GM12878 (cell line): ENCODE measurements around the gene GPN2. TPM values are rescaled to one million over a fixed set of nuclear protein-coding genes. Genes with fewer than 3 reads are reported as not detected.
A peak's percentile ranks its signal among the peaks of the same experiment; 100 is the strongest.

ENCODE experiments used
- CBFB ChIP-seq: IDR thresholded peaks from 2 replicates; pipeline ENCODE4 v1.6.1; 2016; ENCODE audit warnings: antibody characterized with exemption, low read depth
- CBX5 ChIP-seq: sonication (generic); IDR thresholded peaks from 2 replicates; pipeline ENCODE4 v1.6.1; 2016; ENCODE audit warnings: low read depth, moderate library complexity, mild to moderate bottlenecking, inconsistent platforms
- E2F8 ChIP-seq: fragments of 450-650 bp; IDR thresholded peaks from 2 replicates; pipeline ENCODE4 v1.6.1; 2018; ENCODE audit warnings: mild to moderate bottlenecking, low read depth, moderate library complexity; ENCODE audit not compliant: partially characterized antibody
- FOXK2 ChIP-seq: fragments of 450-650 bp; IDR thresholded peaks from 2 replicates; pipeline ENCODE4 v1.6.1; 2017; ENCODE audit warnings: mild to moderate bottlenecking, moderate library complexity
- FOXM1 ChIP-seq: IDR thresholded peaks from 2 replicates; pipeline ENCODE4 v1.6.1; 2012; ENCODE audit warnings: low read depth, mild to moderate bottlenecking, inconsistent platforms, low read length, moderate library complexity
- HDAC2 ChIP-seq: fragments of 200-600 bp; sonication (generic); IDR thresholded peaks from 2 replicates; pipeline ENCODE4 v1.6.1; 2017
- NR2C1 ChIP-seq: fragments of 450-650 bp; IDR thresholded peaks from 2 replicates; pipeline ENCODE4 v1.6.1; 2017; ENCODE audit warnings: antibody characterized with exemption, mild to moderate bottlenecking, moderate library complexity
- RELA ChIP-seq: fragments of 450-650 bp; IDR thresholded peaks from 2 replicates; pipeline ENCODE4 v1.8.0; 2014; ENCODE audit warnings: borderline replicate concordance; ENCODE audit not compliant: partially characterized antibody
- SUPT20H ChIP-seq: IDR thresholded peaks from 2 replicates; pipeline ENCODE4 v1.6.1; 2011; ENCODE audit warnings: low read depth, mild to moderate bottlenecking, low read length, moderate library complexity, borderline replicate concordance; ENCODE audit not compliant: control insufficient read depth
- TAF1 ChIP-seq: IDR thresholded peaks from 2 replicates; pipeline ENCODE4 v1.6.1; 2011; ENCODE audit warnings: mild to moderate bottlenecking, low read depth, low read length, borderline replicate concordance
- YY1 ChIP-seq: IDR thresholded peaks from 2 replicates; pipeline ENCODE4 v1.6.1; 2011; ENCODE audit warnings: low read depth, mild to moderate bottlenecking, low read length
- polyA plus RNA-seq, 11 experiments: library from polyadenylated mRNA; depleted of rRNA in 4 of 11; unstranded in 6 of 11; stranded (reverse) in 5 of 11; fragments of >200 nt; fragmentation: Nextera tagmentation in 4 of 11; fragmentation: Illumina TruSeq in 1 of 11; extraction: Ambion mirVana in 4 of 11; extraction: Trizol in 1 of 11; gene quantifications; 1 replicate in 1 of 11; 2 replicates in 10 of 11; pipeline versions ENCODE4 v1.2.1 to v1.2.3, GENCODE V29; 2011 to 2016; ENCODE audit warnings: inconsistent platforms in 2 of 11, missing spikeins in 2 of 11, low read depth in 1 of 11
- total RNA-seq, 4 experiments: library from RNA; depleted of rRNA in 3 of 4; stranded (reverse); fragments of >200 nt in 3 of 4; fragmentation: Illumina TruSeq in 1 of 4; extraction: Trizol in 1 of 4; gene quantifications; 2 replicates each; pipeline versions ENCODE4 v1.2.1 to v1.2.3, GENCODE V29; 2013 to 2021
- TF ChIP-seq, protein P1 (sequence below): fragments of 450-650 bp; IDR thresholded peaks from 2 replicates; pipeline ENCODE4 v1.6.1; 2018; ENCODE audit warnings: borderline replicate concordance, mild to moderate bottlenecking; ENCODE audit not compliant: partially characterized antibody

GPN2 gene
- total and polyA plus RNA-seq, 10 of the 15 experiments (the other 5 are each of a cell fraction or from before 2014, with no cell fraction given) = 8.3 to 61.4 (median 23.3) TPM

- TF ChIP-seq, protein P1, sequence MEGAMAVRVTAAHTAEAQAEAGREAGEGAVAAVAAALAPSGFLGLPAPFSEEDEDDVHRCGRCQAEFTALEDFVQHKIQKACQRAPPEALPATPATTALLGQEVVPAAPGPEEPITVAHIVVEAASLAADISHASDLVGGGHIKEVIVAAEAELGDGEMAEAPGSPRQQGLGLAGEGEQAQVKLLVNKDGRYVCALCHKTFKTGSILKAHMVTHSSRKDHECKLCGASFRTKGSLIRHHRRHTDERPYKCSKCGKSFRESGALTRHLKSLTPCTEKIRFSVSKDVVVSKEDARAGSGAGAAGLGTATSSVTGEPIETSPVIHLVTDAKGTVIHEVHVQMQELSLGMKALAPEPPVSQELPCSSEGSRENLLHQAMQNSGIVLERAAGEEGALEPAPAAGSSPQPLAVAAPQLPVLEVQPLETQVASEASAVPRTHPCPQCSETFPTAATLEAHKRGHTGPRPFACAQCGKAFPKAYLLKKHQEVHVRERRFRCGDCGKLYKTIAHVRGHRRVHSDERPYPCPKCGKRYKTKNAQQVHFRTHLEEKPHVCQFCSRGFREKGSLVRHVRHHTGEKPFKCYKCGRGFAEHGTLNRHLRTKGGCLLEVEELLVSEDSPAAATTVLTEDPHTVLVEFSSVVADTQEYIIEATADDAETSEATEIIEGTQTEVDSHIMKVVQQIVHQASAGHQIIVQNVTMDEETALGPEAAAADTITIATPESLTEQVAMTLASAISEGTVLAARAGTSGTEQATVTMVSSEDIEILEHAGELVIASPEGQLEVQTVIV = no peak
- TF ChIP-seq YY1 (peak; percentile 85), RELA (peak; percentile 19), FOXM1 (no peak), FOXK2 (no peak), HDAC2 (no peak), CBFB (no peak), CBX5 (no peak), SUPT20H (no peak), NR2C1 (0 out of 2 replicates have a peak, but pooled peaks have one; percentile 14), TAF1 (peak; percentile 55; the same call in 1 of the 2 replicates), E2F8 (no peak)
Observed at GRCh38 chr1:26826261-26827105, 63.6 kb downstream of the GPN2 start, which contains the start of gene ZDHHC18 (continued).

Other genes with a start within 250 kb of the GPN2 start
Only the 7 nearest of the 10 such genes appear.
- 13.5 and 15.4 TPM in 2 replicates for gene PIGV, start 102.3 kb downstream of the GPN2 start, total RNA-seq (2014; rRNA removed)
- gene PIGV, start 102.3 kb downstream of the GPN2 start, total RNA-seq (2014; rRNA removed; fragmentation: Illumina TruSeq; extraction: Trizol) = 10.9 and 11.1 TPM in 2 replicates
- 10.4 and 10.7 TPM in 2 replicates for gene PIGV, start 102.3 kb downstream of the GPN2 start, total RNA-seq (2021)
- gene PIGV, start 102.3 kb downstream of the GPN2 start, polyA plus RNA-seq (2011; rRNA removed) = 11.0 and 17.3 TPM in 2 replicates
- gene PIGV, start 102.3 kb downstream of the GPN2 start, polyA plus RNA-seq (2014; fragmentation: Illumina TruSeq; extraction: Trizol) = 10.4 and 11.2 TPM in 2 replicates
- 10 to 100 TPM in 1 of 2 experiments, 1 to 10 TPM in 1; 8.8 to 12.8 TPM for gene PIGV, start 102.3 kb downstream of the GPN2 start, polyA plus RNA-seq (2014; fragmentation: Nextera tagmentation; extraction: Ambion mirVana)
- gene PIGV, start 102.3 kb downstream of the GPN2 start, polyA plus RNA-seq (2014; rRNA removed) = 8.0 and 9.8 TPM in 2 replicates
- gene PIGV, start 102.3 kb downstream of the GPN2 start, polyA plus RNA-seq (2016; fragmentation: Nextera tagmentation; extraction: Ambion mirVana) = 10 to 100 TPM; 15.8 to 18.1 TPM
- gene ZDHHC18, start 63.6 kb downstream of the GPN2 start, total RNA-seq (2014; rRNA removed) = 22.0 and 25.0 TPM in 2 replicates
- gene ZDHHC18, start 63.6 kb downstream of the GPN2 start, total RNA-seq (2014; rRNA removed; fragmentation: Illumina TruSeq; extraction: Trizol) = 17.3 and 17.6 TPM in 2 replicates
- gene ZDHHC18, start 63.6 kb downstream of the GPN2 start, total RNA-seq (2021) = 34.4 and 35.9 TPM in 2 replicates
- gene ZDHHC18, start 63.6 kb downstream of the GPN2 start, polyA plus RNA-seq (2011; rRNA removed) = 41.8 and 81.2 TPM in 2 replicates
- 31.7 and 39.1 TPM in 2 replicates for gene ZDHHC18, start 63.6 kb downstream of the GPN2 start, polyA plus RNA-seq (2014; fragmentation: Illumina TruSeq; extraction: Trizol)
- gene ZDHHC18, start 63.6 kb downstream of the GPN2 start, polyA plus RNA-seq (2014; fragmentation: Nextera tagmentation; extraction: Ambion mirVana) = 1 to 10 TPM in 1 of 2 experiments, under 1 TPM in 1; 0.40 to 1.2 TPM
- 40.7 and 42.7 TPM in 2 replicates for gene ZDHHC18, start 63.6 kb downstream of the GPN2 start, polyA plus RNA-seq (2014; rRNA removed)
- gene ZDHHC18, start 63.6 kb downstream of the GPN2 start, polyA plus RNA-seq (2016; fragmentation: Nextera tagmentation; extraction: Ambion mirVana) = 1 to 10 TPM; 1.3 to 2.0 TPM
- gene SFN, start 27.1 kb downstream of the GPN2 start, total RNA-seq (2014; rRNA removed) = 2.0 and 2.7 TPM in 2 replicates
- 1.7 and 2.1 TPM in 2 replicates for gene SFN, start 27.1 kb downstream of the GPN2 start, total RNA-seq (2014; rRNA removed; fragmentation: Illumina TruSeq; extraction: Trizol)
- 2.9 and 4.1 TPM in 2 replicates for gene SFN, start 27.1 kb downstream of the GPN2 start, total RNA-seq (2021)
- 0.06 and 0.19 TPM in 2 replicates for gene SFN, start 27.1 kb downstream of the GPN2 start, polyA plus RNA-seq (2011; rRNA removed)
- gene SFN, start 27.1 kb downstream of the GPN2 start, polyA plus RNA-seq (2014; fragmentation: Illumina TruSeq; extraction: Trizol) = 0.14 and 1.2 TPM in 2 replicates
- under 1 TPM; 0.27 to 0.33 TPM for gene SFN, start 27.1 kb downstream of the GPN2 start, polyA plus RNA-seq (2014; fragmentation: Nextera tagmentation; extraction: Ambion mirVana)
- 2.7 and 3.2 TPM in 2 replicates for gene SFN, start 27.1 kb downstream of the GPN2 start, polyA plus RNA-seq (2014; rRNA removed)
- gene SFN, start 27.1 kb downstream of the GPN2 start, polyA plus RNA-seq (2016; fragmentation: Nextera tagmentation; extraction: Ambion mirVana) = under 1 TPM; 0.63 to 0.82 TPM
- 9.2 and 10.1 TPM in 2 replicates for gene GPATCH3, start 10.2 kb upstream of the GPN2 start, total RNA-seq (2014; rRNA removed)
- 5.8 and 7.5 TPM in 2 replicates for gene GPATCH3, start 10.2 kb upstream of the GPN2 start, total RNA-seq (2014; rRNA removed; fragmentation: Illumina TruSeq; extraction: Trizol)
- 11.5 and 13.4 TPM in 2 replicates for gene GPATCH3, start 10.2 kb upstream of the GPN2 start, total RNA-seq (2021)
- 2.5 and 4.5 TPM in 2 replicates for gene GPATCH3, start 10.2 kb upstream of the GPN2 start, polyA plus RNA-seq (2011; rRNA removed)
- gene GPATCH3, start 10.2 kb upstream of the GPN2 start, polyA plus RNA-seq (2014; fragmentation: Illumina TruSeq; extraction: Trizol) = 4.8 and 7.8 TPM in 2 replicates
- 1 to 10 TPM in 1 of 2 experiments, under 1 TPM in 1; 0.56 to 2.9 TPM for gene GPATCH3, start 10.2 kb upstream of the GPN2 start, polyA plus RNA-seq (2014; fragmentation: Nextera tagmentation; extraction: Ambion mirVana)
- 9.6 and 11.8 TPM in 2 replicates for gene GPATCH3, start 10.2 kb upstream of the GPN2 start, polyA plus RNA-seq (2014; rRNA removed)
- gene GPATCH3, start 10.2 kb upstream of the GPN2 start, polyA plus RNA-seq (2016; fragmentation: Nextera tagmentation; extraction: Ambion mirVana) = 10 to 100 TPM; 11.2 to 12.9 TPM
- not detected in 2 replicates for gene NR0B2, start 23.7 kb upstream of the GPN2 start, total RNA-seq (2014; rRNA removed)
- not detected in 2 replicates for gene NR0B2, start 23.7 kb upstream of the GPN2 start, total RNA-seq (2014; rRNA removed; fragmentation: Illumina TruSeq; extraction: Trizol)
- gene NR0B2, start 23.7 kb upstream of the GPN2 start, total RNA-seq (2021) = not detected in 2 replicates
- gene NR0B2, start 23.7 kb upstream of the GPN2 start, polyA plus RNA-seq (2011; rRNA removed) = not detected in 2 replicates
- gene NR0B2, start 23.7 kb upstream of the GPN2 start, polyA plus RNA-seq (2014; fragmentation: Illumina TruSeq; extraction: Trizol) = not detected in 2 replicates
- gene NR0B2, start 23.7 kb upstream of the GPN2 start, polyA plus RNA-seq (2014; fragmentation: Nextera tagmentation; extraction: Ambion mirVana) = not detected
- not detected in 2 replicates for gene NR0B2, start 23.7 kb upstream of the GPN2 start, polyA plus RNA-seq (2014; rRNA removed)
- not detected for gene NR0B2, start 23.7 kb upstream of the GPN2 start, polyA plus RNA-seq (2016; fragmentation: Nextera tagmentation; extraction: Ambion mirVana)
- 71.4 and 76.0 TPM in 2 replicates for gene NUDC, start 31.5 kb upstream of the GPN2 start, total RNA-seq (2014; rRNA removed)
- gene NUDC, start 31.5 kb upstream of the GPN2 start, total RNA-seq (2014; rRNA removed; fragmentation: Illumina TruSeq; extraction: Trizol) = 50.3 and 58.7 TPM in 2 replicates
- gene NUDC, start 31.5 kb upstream of the GPN2 start, total RNA-seq (2021) = 75.4 and 77.6 TPM in 2 replicates
- gene NUDC, start 31.5 kb upstream of the GPN2 start, polyA plus RNA-seq (2011; rRNA removed) = 15.8 and 34.9 TPM in 2 replicates
- 39.3 and 76.3 TPM in 2 replicates for gene NUDC, start 31.5 kb upstream of the GPN2 start, polyA plus RNA-seq (2014; fragmentation: Illumina TruSeq; extraction: Trizol)
- gene NUDC, start 31.5 kb upstream of the GPN2 start, polyA plus RNA-seq (2014; fragmentation: Nextera tagmentation; extraction: Ambion mirVana) = 10 to 100 TPM in 1 of 2 experiments, 1 to 10 TPM in 1; 5.5 to 15.1 TPM
- gene NUDC, start 31.5 kb upstream of the GPN2 start, polyA plus RNA-seq (2014; rRNA removed) = 51.8 and 58.8 TPM in 2 replicates
- gene NUDC, start 31.5 kb upstream of the GPN2 start, polyA plus RNA-seq (2016; fragmentation: Nextera tagmentation; extraction: Ambion mirVana) = 100 to 1,000 TPM; 208 to 227 TPM
- gene KDF1, start 70.2 kb upstream of the GPN2 start, total RNA-seq (2014; rRNA removed) = 0.27 TPM in 1 of 2 replicates, not detected in the other
- gene KDF1, start 70.2 kb upstream of the GPN2 start, total RNA-seq (2014; rRNA removed; fragmentation: Illumina TruSeq; extraction: Trizol) = not detected in 2 replicates
- 0.24 TPM in 1 of 2 replicates, not detected in the other for gene KDF1, start 70.2 kb upstream of the GPN2 start, total RNA-seq (2021)
- gene KDF1, start 70.2 kb upstream of the GPN2 start, polyA plus RNA-seq (2011; rRNA removed) = 0.04 TPM in 1 of 2 replicates, not detected in the other
- gene KDF1, start 70.2 kb upstream of the GPN2 start, polyA plus RNA-seq (2014; fragmentation: Illumina TruSeq; extraction: Trizol) = 0.03 TPM in 1 of 2 replicates, not detected in the other
- not detected for gene KDF1, start 70.2 kb upstream of the GPN2 start, polyA plus RNA-seq (2014; fragmentation: Nextera tagmentation; extraction: Ambion mirVana)
- gene KDF1, start 70.2 kb upstream of the GPN2 start, polyA plus RNA-seq (2014; rRNA removed) = not detected in 2 replicates
- under 1 TPM in 1 of 2 experiments, not detected in 1; 0.13 TPM for gene KDF1, start 70.2 kb upstream of the GPN2 start, polyA plus RNA-seq (2016; fragmentation: Nextera tagmentation; extraction: Ambion mirVana)